HUDEP-2 (cell line): ENCODE results near the gene SPACA5.
"Not testable (repeated sequence)": the region's sequence is repeated elsewhere in the genome, so short reads cannot be mapped to it uniquely, and the experiment has no call there.

Source experiments
- DNase-seq, 76 experiments: peaks; one replicate each; lab custom pipeline; 2025; ENCODE audit not compliant: unreplicated experiment in 76 of 76; lab: John Stamatoyannopoulos, UW

SPACA5 gene

GRCh38 chrX:48006688-48007087, at the start of gene SPACA5:
SPACA5 (plus strand) TSS chrX:48006988; CDS start chrX:48007803, 815 bp downstream.
- DNase-seq = not testable (repeated sequence)

DNA sequence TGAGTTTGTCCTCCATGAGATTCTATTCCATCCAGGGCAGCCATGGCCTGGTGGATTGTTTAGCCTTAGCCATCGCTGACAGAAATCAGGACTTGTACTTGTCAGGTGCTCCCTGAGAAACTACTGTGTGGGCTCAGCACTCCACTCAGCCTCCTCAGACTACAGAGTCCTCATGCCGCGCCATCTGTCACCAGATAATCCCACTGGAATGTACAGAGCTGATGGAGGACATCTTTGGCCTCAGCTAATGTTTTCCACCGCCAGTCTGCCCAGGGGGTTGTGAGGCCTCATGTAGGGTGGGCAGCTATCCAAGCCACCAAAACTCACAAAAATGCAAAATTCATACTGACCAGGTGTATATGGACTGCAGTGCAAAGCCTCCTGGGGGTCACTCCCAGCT, 48.6 kb upstream of the SPACA5 start:
- DNase-seq = not testable (repeated sequence)

DNA sequence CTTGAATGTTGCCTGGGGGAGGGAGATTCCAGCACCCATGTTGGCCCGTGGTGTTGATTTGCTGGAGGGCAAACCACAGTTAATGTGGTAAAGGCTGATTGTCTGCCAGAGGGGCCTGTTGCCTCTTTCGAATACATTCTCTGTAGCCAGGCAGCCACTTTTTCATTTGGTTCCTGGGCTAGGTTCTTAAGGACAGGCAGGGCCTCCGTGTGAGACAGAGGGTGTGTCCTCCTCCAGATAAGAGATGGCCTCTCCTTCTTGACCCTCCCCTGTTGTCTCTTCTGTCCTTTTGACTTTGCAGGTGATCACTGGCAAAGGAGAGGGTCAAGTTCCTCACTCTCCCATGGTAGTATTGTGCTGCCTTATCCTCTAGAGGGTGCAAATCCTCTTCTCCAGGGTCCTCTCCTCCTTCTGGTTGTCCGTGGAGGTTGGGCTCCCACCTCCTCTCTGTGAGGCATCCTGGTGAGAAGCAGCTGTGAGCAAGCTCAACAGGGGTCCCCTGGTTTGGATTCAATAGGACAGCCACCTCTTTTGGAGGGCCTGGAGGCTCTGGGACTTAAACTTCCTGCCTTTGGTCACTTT, 47.9 kb upstream of the SPACA5 start:
- peak in 5 of 76 experiments; percentile 0 to 9 (median 1) for DNase-seq

DNA sequence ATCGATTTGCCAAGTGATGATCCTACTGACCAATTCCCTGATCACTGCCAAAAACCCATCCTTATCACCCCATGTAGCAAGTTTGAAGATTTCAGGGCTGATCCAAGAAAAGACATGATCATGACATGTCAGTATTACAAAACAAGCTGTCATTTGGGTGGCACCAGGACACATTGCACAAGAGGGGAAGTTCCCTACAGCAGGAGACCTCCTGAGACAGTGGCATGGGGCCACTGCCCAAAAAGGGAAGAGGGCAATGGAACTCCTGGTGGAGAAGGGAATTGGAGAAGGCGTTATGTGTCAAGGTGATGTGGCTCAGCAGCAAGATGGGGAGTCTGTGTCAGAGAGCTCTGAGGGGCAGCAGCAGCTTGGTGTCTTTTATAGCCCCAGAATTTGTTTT, 46.4 kb upstream of the SPACA5 start:
- DNase-seq = no peak

- DNase-seq = not testable (repeated sequence)
Measured at GRCh38 chrX:47961830-47962229, 45.0 kb upstream of the SPACA5 start.

- not testable (repeated sequence) for DNase-seq
Measured at GRCh38 chrX:47965526-47965925, 41.3 kb upstream of the SPACA5 start.

- DNase-seq = no peak
Measured at GRCh38 chrX:47973235-47973634, 33.6 kb upstream of the SPACA5 start.

GRCh38 chrX:47976254-47977151, 30.3 kb upstream of the SPACA5 start:
- no peak for DNase-seq

DNA sequence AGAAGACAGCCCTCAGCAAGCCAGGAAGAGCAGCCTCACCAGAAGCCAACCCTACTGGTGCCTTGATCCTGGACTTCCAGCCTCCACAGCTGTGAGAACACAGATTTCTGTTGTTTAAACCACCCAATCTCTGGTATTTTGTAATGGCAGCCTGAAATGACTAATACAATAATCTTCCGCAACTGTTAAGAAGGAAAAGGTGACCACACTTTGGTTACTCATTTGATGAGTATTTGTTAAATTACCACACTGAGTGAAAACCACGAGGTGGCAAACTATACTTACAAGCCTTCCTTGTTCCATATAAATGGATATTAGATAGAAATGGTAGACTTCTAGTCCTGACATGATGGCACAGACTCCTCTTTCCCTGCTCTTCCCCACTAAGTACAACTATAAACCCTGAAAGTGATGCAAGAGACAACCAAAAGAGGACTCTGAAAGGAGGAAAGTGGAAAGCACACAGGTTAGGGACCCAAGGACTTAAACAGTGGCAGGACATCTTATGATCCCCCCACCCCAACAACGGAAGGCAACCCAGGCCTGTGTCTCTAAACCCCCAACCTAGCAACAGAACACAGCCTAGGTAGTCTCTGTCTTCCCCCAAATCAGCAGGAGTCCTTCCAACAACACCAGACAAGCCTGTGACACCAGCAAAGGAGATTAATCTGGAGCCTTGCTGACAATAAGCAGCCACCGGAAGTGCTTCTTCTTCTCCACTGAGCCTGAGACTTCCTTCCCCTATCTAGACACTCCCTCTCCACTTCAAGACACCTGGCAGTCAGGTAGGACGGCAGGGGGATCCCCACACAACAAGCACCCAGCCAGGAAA, 15.3 kb upstream of the SPACA5 start:
- DNase-seq = no peak

DNA sequence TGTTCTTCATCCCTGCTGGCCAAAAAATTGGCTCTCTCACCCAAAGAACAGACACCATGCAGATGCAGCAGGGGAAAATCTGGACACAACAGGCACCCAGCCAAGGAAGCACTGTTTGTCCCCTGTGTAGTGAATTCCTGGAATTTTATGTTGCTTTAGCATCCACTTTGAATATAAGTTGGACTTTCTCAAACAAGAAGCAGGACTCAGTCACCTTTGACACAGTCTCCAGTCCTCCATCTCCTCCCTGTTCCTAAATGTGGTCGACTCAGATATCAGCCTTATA, 14.8 kb upstream of the SPACA5 start:
- no peak for DNase-seq

GRCh38 chrX:47992669-47993068, 14.1 kb upstream of the SPACA5 start:
- DNase-seq = no peak

- DNase-seq = no peak
Measured at GRCh38 chrX:48001260-48001659, 5.5 kb upstream of the SPACA5 start.

DNA sequence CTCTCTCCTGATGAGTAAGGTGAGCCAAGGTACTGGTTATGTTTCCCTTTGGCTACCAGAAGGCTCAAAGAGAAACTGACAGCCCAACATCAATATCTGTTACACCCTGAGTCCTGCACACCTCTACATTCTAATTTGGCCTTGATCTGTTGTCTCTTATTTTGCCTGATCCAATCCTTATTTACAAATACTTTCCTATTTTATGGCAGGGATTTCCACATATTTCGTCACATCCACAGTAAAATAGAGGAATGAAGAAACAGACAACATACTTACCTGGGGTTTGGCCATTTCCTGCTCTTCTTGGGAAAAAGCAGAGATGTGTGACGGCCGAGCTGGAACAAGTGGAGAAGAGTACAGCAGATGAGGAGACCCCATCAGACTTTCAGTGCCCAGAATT, 4.5 kb upstream of the SPACA5 start:
- no peak for DNase-seq

DNA sequence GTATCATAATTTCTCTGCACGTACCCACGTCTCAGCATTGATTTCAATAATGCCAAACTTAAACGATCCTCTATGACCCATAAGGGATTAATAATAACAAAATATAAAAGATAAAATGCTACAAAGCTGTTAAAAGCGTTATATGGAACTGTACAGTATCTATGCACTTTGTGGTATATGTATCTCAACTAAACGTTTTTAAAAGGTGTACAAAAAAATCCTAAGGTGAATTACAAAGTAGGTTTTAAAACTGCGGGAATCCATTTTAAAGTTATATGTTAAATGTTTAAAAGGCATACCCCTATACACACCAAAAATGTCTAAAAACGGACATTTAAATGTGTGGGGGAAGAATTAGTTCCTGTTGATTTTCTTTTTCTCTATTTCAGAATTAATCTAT, 3.9 kb upstream of the SPACA5 start:
- no peak for DNase-seq

DNA sequence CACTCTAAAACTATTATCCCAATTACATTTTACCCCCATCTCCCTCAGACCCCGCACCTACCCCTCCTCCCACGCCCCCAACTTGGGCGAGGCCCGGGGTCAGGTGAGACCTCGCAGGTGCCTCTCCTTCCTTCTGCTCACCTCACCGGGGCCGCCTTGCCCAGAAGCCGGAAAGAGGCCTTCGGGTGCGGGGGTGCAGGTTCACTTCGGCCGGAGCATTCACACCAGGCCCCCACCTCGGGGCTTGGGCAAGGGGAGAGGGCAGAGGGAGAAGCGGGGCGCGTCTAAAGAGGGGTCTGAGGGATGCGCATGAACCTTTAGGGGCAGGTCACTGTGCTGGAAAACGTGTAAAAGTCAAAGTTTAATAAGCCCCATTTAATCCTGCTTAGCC, 3.4 kb upstream of the SPACA5 start:
- DNase-seq = no peak

DNA sequence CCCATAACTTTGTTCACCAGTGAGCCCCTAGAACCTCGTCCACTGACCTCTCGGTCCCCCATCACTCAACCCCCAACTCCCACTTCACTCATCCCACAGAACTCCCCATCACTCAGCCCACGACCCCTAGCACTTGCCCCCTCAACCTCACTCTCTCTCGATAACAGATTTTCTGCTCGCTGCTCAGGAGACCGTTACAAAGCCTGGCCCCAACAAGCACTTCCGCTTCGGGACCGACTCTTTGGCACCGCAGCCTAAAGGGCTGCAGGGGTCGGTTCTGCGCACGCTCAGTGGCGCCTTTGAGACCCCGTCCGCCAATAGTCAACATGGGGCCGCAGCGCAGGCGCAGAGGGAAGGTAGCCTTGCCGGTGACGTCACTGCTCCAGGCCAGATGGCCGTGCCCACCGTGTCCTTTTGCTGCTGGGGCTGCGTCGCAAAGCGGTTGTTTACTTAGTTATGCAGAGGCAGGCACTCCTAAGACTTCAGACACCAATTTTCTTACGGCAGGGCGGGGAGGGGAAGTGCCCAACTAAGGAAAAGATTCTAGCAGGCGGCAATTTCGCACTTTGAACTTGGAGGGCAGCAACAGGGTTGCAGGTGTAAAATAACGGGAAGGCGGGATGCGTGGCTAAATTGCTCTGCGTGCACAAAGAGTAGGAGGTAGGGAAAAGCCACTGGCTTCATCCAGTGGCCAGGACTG, 2.9 kb upstream of the SPACA5 start, which contains the start of gene ZNF182:
Gene ZNF182, minus strand, starts transcription at position 232 of the 700 bp plus-strand sequence. CDS start 1,380 bp downstream, outside the sequence.
- peak in 74 of 76 experiments; percentile 15 to 88 (median 80) for DNase-seq

- DNase-seq = not testable (repeated sequence)
Measured at GRCh38 chrX:48009445-48009960, 2.7 kb downstream of the SPACA5 start.

DNA sequence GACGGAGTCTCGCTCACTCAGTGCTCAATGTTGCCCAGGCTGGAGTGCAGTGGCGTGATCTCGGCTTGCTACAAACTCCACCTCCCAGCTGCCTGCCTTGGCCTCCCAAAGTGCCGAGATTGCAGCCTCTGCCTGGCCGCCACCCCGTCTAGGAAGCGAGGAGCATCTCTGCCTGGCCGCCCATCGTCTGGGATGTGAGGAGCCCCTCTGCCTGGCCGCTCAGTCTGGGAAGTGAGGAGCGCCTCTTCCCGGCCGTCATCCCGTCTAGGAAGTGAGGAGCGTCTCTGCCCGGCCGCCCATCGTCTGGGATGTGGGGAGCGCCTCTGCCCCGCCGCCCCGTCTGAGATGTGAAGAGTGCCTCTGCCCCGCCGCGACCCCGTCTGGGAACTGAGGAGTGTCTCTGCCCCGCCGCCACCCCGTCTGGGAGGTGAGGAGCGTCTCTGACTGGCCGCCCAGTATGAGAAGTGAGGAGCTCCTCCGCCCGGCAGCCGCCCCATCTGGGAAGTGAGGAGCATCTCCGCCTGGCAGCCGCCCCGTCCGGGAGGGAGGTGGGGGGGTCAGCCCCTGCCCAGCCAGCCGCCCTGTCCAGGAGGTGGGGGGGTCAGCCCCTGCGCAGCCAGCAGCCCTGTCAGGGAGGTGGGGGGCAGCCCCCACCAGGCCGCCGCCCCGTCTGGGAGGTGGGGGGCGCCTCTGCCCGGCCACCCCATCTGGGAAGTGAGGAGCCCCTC, 10.0 kb downstream of the SPACA5 start:
- not testable (repeated sequence) for DNase-seq

GRCh38 chrX:48019892-48020291, 13.1 kb downstream of the SPACA5 start:
- not testable (repeated sequence) for DNase-seq

DNA sequence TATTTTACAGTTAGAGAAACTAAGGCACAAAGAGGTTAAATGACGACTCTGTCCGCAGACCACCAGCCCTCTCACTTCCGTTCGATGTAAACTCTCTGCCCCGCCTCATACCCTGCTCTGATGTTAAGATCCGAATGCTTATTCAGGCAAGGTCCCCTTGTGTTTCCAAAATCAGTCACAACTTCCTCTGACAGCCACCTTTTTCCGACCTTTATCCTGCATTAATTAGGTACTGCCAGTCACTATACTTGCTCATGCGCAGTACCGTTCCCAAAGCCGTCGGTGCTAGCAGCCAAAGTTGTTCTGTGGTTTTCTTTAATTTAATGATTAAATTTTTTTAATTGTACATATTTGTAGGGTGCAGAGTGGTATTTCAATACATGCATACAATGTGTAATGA, 13.7 kb downstream of the SPACA5 start:
- not testable (repeated sequence) for DNase-seq
